ENCODE results near the gene UTF1.

The UTF1 gene, protein sequence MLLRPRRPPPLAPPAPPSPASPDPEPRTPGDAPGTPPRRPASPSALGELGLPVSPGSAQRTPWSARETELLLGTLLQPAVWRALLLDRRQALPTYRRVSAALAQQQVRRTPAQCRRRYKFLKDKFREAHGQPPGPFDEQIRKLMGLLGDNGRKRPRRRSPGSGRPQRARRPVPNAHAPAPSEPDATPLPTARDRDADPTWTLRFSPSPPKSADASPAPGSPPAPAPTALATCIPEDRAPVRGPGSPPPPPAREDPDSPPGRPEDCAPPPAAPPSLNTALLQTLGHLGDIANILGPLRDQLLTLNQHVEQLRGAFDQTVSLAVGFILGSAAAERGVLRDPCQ

DNA sequence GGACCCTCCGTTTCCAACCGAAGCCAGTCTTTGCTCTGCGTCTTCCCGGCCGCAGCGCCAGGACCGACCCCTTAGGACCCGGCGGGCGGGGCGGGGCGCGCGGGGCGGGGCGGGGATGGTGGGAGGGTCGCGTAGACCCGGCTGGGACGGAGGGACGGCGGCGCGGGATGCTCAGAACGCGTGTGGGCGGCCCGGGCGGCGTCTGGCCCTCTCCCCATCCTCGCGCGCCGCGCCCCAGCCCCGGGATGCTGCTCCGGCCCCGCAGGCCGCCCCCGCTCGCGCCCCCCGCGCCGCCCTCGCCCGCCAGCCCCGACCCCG lies at the start of gene UTF1:
UTF1 (plus strand) TSS at position 174 of the 318 bp plus-strand sequence; CDS start at position 246, 72 bp downstream.
- no peak for DNase-seq

DNA sequence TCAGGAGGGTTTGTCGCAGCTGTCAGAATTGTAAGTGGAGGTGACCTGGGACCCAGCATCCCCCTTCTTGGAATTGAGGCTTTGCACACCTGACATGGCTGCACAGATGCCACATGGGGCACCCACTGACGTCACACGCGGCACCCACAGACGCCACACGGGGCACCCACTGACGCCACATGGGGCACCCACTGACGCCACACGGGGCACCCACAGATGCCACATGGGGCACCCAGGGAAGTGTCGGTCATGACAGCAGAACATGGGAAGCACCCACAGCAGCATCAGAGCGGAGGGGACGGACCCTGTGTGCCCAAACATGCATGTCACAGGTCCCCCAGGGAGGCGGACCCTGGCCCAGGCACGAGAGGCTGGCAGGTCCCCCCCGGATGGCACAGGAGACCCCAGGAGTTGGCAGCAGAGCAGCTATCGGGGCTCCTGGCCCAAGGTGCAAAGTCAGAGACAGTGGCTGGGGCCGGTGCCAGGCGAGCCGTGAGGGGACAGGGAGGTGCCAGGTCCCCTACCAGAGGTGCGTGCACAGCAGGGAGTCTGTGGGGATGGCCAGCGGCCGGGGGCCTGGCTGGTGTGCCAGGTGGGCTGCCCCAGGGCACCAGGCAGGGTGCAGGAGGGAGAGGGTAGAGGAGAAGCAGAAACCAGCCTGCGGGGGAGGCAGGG lies 48.9 kb upstream of the UTF1 start:
- no peak for DNase-seq

DNA sequence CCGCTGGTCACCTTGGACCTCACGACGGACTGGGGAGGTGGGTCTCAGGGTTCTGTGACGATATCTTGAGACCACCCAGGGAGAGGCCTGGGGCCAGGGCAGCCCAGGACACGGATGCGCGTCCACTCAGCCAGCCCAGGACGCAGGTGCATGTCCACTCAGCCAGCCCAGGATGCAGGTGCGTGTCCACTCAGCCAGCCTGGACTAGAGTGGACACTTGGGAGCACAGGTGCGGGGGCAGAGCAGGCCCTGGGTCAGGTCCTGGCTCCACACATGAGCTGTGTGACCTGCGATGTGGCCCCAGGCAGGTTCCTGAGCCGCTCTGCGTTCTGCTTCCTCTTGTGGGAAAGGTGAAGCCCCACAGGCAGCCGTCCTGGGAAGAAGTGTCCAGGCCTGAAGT lies 47.8 kb upstream of the UTF1 start:
- no peak for DNase-seq

DNA sequence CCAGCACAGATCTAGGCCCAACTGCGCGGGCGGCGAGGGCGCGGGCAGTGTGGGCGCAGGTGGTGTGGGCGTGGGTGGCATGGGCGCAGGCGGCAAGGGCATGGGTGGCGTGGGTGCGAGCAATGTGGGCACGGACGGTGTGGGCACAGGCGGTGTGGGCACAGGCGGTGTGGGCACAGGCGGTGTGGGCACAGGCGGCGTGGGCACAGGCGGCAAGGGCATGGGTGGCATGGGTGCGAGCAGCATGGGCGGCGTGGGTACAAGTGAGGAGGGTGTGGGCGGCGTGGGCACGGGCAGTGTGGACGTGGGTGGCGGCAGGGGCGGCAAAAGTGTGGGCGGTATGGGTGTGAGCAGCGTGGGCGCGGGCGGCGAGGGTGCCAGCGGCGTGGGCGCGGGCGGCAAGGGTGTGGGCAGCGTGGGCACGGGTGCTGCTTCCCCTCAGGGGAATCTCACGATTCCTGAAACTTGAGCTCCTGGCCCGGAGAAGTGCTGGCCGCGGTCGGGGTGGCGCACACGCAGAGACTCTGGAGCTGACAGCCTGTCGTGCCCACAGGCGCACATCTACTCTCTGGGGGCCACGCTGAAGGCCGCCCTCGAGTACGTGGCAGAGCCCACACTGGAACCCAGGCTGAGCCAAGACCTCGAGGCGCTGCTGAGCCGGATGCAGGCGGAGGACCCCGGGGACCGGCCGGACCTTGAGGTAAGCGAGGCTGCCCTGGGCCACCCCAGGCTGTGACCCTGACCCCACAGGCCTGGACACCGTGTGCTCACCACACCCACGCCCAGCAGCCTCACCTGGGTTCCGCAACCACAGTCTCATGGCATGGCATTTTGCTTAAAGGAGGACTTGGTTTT lies 47.0 kb upstream of the UTF1 start:
- DNase-seq, result peak in 1 of 56 donors; percentile 38

DNA sequence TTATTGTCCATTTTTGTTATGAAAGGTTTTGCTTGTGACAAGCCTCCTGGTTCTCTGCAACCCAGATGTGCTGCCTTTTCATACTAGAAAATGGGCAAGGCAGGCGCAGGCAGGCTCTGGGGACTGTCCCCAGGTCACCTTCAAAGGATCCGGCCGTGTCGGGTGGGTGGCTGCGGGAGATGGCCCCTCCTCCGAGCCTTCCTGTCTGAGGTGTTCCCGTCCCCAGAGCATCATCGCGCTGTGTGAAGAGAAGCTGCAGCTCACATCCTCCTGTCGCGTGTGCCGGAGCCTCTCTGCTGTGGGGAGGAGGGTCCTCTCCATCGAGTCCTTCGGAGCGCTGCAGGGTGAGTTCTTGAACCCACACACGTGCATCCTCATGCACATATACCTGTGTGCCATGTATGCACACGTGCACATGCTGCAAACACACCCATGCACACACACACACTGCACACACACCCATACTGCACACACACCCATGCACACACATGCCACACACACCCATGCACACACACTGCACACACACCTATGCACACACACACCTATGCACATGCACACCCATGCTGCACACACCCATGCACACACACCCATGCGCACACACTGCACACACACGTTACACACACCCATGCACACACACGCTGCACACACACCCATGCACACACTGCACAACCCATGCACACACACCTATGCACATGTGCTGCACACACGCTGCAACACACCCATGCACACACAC lies 46.2 kb upstream of the UTF1 start:
- no peak for DNase-seq

DNA sequence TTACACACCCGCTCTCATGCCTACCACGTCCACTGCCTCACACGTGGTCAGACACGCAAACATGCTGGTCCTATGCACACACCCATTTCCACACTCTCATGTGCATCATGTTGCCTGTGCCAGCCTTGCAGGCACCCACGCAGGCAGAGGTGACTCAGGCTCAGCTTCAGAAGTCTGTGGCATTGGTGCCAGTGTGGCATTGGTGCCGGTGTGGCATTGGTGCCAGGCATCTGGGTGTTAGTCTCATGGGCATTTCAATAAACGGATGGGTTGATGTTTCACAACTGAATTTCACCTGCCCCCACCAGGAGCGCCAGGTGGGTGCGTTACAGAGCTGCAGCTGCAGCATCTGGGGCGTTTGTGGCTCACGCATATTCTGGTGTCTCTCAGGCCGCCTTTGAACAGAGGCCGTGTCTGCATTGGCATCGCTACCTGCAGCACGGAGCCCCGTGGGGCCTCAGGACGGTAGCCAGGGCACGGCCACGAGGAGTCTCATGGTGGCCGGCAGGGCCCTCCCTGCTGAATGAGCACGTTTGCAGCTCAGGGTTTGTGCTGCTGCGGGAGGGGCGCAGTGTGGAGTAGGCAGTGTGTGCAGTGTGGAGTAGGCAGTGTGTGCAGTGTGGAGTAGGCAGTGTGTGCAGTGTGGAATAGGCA lies 45.3 kb upstream of the UTF1 start:
- no peak for DNase-seq

DNA sequence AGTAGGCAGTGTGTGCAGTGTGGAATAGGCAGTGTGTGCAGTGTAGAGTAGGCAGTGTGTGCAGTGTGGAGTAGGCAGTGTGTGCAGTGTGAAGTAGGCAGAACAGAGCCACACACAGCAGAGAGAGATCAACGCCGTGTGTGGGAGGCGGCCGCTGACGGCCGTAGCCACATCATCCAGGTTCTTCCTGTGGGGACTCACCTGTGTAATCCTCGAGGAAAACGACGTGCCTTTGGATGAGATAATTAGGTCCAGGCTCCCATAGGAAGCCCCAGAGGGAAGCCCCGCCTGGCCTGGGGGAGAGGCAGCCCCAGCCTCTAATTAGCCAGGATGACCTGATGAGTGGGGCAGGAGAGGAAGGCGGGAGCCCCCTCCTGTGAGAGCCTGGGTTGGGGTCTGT lies 44.6 kb upstream of the UTF1 start:
- no peak for DNase-seq

DNA sequence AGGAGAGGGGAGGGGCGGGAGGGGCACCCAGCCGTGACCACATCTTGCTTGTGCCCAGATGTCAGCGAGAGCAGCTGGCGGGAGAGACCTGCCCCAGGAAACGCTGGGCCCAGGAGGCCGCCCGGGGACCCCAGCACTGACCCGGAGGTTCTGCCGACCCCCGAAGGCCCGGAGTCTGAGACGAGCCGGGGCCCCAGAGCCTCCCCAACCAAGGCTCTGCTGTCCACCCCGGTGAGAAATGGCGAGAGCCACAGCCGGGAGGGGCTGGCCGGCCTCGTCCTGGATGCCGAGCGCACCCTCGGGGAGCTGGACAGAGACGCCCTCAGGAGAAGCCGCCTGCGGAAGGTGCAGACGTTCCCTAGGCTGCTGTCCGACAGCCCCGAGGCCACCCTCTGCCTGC lies 44.1 kb upstream of the UTF1 start:
- DNase-seq, result no peak

DNA sequence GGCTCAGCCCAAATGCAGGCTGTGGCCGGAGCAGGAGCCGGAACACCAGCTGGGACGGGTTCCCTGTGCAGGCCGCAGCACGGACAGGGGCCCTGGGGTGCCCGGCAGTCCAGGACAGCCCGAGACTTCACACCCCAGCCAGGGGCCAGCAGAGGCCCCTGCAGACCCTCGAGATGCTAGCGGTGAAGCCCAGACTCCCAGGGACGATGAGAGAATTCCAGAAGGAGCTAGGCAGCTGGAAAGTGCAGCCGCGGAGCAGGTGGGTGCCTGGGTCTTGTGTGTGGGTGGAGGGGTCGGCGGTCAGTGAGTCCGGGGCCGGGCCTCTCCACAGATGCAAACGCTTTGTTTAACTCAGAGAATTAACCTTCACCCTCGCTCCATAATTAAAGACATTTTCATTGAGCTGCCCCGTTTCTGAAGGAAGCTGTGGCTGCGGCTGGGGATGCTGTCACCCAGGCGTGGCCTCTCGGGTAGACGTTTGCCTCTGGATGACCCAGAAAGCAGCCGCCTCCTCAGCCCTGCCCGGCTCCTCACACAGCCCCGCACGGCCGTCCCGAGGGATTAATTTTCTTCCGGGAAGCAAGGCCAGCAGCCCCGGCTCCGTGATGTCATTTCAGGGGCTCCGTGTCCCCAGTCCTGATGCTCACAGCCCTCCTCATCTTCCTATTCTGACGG lies 43.5 kb upstream of the UTF1 start:
- no peak for DNase-seq

DNA sequence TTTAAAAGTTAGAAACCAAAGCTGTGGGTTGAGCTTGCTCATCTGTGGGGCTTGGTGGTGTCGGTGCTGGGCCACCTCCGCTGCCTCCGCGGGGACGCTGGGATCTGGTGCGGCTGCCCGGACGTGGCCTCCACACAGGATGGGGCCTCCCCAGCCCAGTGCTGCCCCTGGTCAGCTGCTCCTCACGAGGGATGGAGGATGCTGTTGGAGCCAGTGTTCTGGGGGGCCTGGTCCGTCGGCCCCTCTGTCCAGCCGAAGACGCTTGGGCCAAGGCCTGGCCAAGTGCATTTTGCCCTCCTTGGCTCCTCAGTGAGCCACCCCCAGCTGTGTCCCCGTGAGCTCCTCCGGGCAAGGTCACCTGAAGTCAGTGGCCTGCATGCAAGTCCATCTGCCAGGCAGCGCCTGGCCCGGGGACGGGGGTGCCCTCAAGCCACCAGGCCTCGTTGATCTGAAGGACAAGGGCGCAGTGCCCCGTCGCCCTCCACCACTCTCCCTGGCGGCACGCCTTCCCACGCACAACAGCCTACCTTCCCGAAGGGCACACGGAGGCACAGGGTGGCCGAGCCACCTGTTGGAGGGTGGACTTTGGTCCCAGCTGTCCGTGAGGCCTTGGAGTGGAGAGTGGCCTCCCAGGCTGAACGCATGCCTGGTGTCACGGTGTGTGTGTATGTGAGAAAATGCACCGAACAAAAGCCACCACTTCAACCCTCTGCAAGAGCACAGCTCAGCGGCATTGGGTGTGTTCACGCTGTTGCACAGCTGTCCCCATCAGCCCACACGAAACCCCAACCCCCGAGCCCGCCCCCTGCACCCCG lies 42.7 kb upstream of the UTF1 start:
- no peak for DNase-seq

DNA sequence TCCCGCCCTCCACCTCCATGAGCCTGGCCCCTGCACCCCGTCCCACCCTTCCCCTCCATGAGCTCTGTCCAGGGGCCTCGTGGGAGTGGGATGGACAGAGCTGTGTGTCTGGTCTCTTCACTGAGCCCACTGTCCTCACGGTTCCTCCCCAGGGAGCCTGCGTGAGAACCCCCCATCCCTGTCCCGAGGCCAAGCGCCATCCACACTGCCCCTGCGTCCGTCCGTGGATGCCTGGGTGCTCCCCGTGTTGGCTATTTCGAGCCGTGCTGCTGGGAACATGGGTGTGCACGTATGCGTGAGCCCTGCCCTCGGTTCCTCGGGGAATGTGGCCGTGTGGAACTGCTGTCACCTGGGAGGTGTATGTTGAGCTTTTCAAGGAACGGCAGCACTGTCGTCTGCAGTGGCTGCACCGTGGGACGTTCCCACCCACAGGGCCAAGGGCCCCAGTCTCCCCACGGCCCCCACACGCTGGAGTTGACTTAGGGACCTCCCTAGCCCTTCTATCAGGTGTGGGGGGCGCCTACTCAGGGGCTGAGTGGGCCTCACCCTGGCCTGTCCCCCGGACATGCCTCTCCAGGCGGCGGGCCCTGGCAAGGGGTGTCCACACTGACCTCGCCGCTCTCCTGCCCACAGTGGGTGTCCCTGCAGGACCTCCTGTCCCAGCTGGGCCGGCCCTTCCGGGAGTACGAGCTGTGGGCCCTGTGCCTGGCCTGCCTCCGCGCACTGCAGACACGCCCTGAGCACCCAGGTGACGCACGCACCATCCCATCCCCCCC lies 41.9 kb upstream of the UTF1 start:
- DNase-seq, result no peak

DNA sequence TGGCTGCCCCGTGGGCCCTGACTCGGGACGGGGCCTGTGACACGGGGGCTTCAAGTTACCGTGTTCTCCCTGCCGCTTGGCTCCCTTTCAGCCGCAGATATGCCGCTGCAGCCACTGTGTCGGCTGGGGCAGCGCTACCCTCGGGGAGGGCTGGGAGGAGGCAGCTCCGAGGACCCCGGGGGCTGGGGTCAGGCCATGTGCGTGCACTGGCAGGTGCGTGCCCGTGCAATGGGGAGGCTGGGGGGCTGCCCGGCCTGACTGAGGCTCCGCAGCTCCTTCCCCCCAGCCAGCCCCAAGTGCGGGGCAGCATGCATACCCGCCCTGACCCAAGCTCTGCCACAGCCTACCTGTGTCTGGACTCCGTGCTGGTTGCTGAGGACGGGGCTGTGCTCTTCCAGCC lies 40.8 kb upstream of the UTF1 start:
- no peak for DNase-seq

DNA sequence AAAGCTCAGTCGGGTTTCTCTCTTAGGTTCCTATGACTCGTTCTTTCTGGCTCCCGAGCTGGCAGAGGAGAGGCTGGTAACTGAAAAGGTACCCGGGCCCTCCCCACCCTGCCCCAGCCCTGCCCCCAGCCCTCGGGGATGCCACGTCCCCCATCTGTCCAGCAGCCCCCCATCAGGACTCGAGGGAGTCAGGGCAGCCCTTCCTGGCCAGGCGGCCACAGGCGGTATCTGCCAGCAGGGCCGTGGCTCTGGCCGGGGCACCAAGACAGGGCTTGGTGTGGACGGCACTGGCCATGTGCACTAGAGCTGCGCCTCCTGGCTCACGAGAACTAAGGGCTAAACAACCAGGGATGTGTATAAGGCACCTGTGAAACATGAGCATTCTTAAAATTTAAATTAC lies 40.3 kb upstream of the UTF1 start:
- no peak for DNase-seq

DNA sequence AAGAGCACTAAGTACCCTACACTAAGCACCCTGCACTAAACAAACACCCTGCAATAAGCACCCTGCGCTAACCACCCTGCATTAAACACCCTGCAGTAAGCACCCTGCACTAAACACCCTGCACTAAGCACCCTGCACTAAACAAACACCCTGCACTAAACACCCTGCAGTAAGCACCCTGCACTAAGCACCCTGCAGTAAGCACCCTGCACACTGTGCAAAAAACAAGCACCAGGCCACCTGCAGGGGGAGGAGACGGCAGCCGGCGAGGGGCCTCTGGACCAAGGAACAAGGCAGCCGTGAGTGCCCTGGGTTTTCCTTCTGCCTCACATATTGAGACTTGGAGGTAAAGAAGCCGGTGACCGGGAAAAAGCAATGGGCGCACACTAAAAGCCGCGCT lies 39.8 kb upstream of the UTF1 start:
- DNase-seq, result no peak

DNA sequence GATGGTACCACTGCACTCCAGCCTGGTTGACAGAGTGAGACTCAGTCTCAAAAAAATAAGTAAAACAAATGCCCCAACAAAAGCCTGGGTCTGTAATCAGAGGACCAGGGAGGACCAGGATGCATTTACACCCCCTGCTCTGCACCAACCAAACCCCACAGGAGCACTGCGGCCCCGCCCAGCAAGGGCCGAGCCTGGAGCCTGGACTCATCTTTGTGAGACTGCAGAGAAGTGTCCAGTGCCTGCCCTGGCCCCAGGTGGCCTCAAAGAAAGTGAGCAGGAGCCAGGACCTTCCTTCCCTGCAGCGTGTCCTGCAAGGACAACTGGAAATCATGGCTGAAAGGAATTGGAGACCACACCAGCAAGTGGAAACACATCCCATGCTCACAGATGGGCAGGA lies 38.4 kb upstream of the UTF1 start:
- DNase-seq, result no peak

DNA sequence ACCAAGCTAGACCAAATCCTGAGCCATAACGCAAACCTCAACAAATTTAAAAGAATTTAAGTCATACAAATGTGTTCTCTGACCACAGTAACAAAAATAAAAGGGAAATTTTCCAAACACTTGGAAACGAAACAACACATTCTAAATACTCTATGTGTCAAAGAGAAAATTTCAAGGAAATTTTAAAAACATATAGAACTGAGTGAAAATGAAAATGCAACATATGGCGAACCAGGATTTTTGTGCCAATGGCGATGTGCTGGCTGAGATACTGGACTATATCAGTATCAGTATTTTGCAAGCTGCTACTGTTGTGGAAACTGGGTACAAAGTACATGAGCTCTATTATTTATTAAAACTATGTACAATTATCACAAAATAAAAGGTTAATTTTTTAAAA lies 35.9 kb upstream of the UTF1 start:
- peak in 1 of 56 donors; percentile 6 for DNase-seq

DNA sequence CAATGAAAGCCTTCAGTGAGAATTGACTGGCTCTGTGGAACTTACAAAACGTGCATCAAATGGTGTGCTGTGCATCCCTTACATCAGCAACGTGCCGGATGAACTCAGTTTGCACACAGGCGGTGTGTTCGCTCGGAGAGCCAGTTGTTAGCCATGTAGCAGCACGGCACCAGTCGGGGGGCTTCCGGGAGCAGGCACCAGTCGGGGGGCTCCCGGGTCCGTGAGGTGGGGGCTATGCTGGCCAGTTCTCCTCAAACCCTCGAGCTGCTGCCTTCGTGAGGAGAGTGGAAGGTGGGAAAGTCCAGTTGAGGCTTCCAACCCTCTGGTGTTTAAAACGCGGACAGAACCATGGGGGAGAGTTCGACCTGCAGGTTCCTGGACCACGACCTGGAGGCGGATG lies 34.9 kb upstream of the UTF1 start:
- no peak for DNase-seq

DNA sequence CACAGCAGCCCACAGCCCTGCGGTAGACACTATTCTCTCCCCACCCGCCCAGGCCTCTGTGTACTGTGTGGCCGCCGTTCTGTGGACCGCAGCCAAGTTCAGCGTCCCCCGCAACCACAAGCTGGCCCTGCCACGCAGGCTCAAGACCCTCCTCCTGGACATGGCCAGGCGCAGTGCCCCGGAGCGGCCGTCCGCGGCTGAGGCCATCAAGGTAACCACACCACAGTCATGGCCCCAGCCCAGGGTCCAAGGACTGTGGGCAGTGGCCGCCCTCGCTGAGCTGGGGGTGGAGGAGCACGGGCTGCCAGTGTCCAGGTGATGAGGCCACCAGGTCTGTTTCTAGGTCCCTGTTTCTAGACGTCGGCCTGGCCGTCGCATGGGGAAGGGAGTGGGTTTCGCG lies 34.4 kb upstream of the UTF1 start:
- no peak for DNase-seq

Data from amygdala (tissue), 56 donors.